ENCODE measurements around the gene SMCO4.

The SMCO4 gene

DNA sequence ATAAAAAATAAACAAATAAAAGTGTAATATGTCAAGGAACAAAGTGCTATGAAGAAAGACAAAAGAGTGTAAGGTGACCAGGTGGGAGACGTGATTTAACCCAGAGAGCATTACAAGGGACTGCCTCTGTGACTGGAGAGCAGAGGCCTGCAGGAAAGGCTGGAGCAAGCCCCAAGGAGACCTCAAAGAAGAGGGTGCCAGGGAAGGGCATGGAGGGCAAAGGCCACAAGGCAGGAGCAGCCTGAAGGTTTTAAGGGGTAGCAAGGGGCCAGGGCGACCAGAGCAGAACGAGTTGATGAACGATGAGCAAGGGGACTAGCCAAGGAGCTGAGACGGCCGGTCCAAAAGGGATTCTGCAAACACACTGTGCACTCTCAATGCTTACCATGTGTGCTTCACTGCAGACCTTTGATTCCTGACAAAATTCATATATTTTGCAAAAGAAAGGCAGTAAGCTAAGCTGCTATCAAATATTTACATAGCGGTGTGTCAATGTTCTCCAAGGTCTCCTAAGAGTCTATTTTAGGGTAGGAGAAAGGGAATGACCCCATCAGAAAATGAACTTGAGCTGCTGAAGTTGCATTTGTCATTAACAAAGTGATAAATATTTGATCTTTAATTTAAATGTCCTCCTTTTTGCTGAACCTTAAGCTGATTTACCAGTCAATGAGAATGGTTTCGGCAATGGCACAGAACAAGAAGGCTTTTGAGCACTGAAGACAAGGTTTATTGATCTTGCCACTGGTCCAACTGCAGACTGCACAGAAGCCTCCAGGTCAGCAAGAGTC lies 50.5 kb downstream of the SMCO4 start:
- CTCF ChIA-PET = no interaction called here
- POLR2A ChIA-PET = no interaction called here
- no peak for TF ChIP-seq NFRKB (IDR thresholded peaks at IDR 0.05)
- TF ChIP-seq FOXK2 (IDR thresholded peaks at IDR 0.05) = no peak
- no peak for TF ChIP-seq HDGF (IDR thresholded peaks at IDR 0.05; ENCODE audit: borderline replicate concordance)
- TF ChIP-seq ELF4 (IDR thresholded peaks at IDR 0.05) = no peak
- no peak for TF ChIP-seq FOXA1 (IDR thresholded peaks at IDR 0.05)
- no peak for TF ChIP-seq SP1 (IDR thresholded peaks at IDR 0.05)
- no peak for TF ChIP-seq LEF1 (IDR thresholded peaks at IDR 0.05; ENCODE audit: borderline replicate concordance)
- no peak for TF ChIP-seq ZNF384 (IDR thresholded peaks at IDR 0.05)
- no peak for TF ChIP-seq FOXM1 (IDR thresholded peaks at IDR 0.05; ENCODE audit: borderline replicate concordance)
- TF ChIP-seq ARNT (IDR thresholded peaks at IDR 0.05) = no peak
- TF ChIP-seq TARDBP (IDR thresholded peaks at IDR 0.05) = no peak
- TF ChIP-seq L3MBTL2 (conservative IDR thresholded peaks at IDR 0.05) = no peak
- no peak for TF ChIP-seq SUZ12 (IDR thresholded peaks at IDR 0.05)
- TF ChIP-seq, protein P1, sequence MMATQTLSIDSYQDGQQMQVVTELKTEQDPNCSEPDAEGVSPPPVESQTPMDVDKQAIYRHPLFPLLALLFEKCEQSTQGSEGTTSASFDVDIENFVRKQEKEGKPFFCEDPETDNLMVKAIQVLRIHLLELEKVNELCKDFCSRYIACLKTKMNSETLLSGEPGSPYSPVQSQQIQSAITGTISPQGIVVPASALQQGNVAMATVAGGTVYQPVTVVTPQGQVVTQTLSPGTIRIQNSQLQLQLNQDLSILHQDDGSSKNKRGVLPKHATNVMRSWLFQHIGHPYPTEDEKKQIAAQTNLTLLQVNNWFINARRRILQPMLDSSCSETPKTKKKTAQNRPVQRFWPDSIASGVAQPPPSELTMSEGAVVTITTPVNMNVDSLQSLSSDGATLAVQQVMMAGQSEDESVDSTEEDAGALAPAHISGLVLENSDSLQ (IDR thresholded peaks at IDR 0.05) = no peak
- no peak for TF ChIP-seq BHLHE40 (IDR thresholded peaks at IDR 0.05; ENCODE audit: borderline replicate concordance)
- no peak for TF ChIP-seq CTBP1 (IDR thresholded peaks at IDR 0.05; ENCODE audit: borderline replicate concordance)
- DNase-seq (ENCODE audit: extremely low spot score) = no peak

DNA sequence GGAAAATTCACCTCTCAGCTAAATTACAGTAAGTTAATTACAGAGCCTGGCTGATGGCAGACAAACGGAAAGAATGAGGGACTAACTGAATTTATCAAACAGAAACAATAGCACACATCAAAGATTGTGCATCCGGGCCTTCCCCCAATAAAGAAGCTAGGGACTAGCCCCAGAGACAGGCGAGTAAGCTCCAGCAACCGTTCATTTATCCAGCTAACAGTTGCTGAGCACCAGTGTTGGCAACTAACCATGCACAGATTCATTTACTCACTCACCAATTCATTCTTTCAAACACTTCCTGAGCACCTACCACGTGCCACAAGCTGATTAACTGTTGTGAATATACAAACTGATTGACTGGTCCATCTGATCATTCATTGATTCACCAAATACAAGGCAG lies 51.2 kb downstream of the SMCO4 start:
- TF ChIP-seq BHLHE40 (IDR thresholded peaks at IDR 0.05; ENCODE audit: borderline replicate concordance) (no peak), FOXK2 (IDR thresholded peaks at IDR 0.05) (no peak), ARNT (IDR thresholded peaks at IDR 0.05) (no peak), ZNF384 (IDR thresholded peaks at IDR 0.05) (no peak), TARDBP (IDR thresholded peaks at IDR 0.05) (no peak), NFRKB (IDR thresholded peaks at IDR 0.05) (no peak), LEF1 (IDR thresholded peaks at IDR 0.05; ENCODE audit: borderline replicate concordance) (no peak), SP1 (IDR thresholded peaks at IDR 0.05) (no peak), FOXM1 (IDR thresholded peaks at IDR 0.05; ENCODE audit: borderline replicate concordance) (no peak), L3MBTL2 (conservative IDR thresholded peaks at IDR 0.05) (no peak), CTBP1 (IDR thresholded peaks at IDR 0.05; ENCODE audit: borderline replicate concordance) (no peak), ELF4 (IDR thresholded peaks at IDR 0.05) (no peak), HDGF (IDR thresholded peaks at IDR 0.05; ENCODE audit: borderline replicate concordance) (no peak)
- TF ChIP-seq, protein P1 (IDR thresholded peaks at IDR 0.05) = no peak
- ChIA-PET CTCF (no interaction called here), POLR2A (no interaction called here)
- no peak for DNase-seq (ENCODE audit: extremely low spot score)

DNA sequence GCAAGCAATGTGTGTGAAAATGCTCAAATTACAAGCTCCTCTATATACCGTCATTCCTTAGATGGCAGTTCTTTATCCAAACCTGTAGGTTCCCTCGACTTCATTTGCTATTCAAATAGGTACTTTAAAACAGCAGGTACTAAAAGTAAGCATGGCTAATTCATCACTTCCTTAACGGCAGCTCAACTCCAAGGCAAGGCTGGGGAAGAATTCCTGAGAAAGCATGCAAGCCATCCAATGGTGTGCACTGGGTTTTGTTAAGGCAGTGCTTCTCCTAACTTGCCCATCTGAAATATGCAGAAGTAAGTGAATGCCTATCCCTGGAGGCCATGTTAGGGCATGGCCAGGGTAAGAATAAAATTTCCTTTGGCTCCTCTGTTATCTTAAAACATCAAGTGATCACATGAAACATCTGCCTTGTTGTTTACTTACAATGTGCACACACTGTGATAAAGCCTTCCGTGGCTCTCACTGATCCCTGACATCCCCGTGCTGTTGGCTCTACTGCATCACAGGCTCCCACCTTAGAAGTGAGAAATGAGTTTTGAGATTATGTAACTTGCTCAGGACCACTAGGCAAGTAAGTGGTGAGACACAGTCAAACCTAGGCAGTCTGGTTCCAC lies 52.1 kb downstream of the SMCO4 start:
- ChIA-PET POLR2A (no interaction called here), CTCF (no interaction called here)
- DNase-seq (ENCODE audit: extremely low spot score) = no peak
- TF ChIP-seq LEF1 (IDR thresholded peaks at IDR 0.05; ENCODE audit: borderline replicate concordance) (no peak), ELF4 (IDR thresholded peaks at IDR 0.05) (no peak), L3MBTL2 (conservative IDR thresholded peaks at IDR 0.05) (no peak), SUZ12 (IDR thresholded peaks at IDR 0.05) (no peak), NFRKB (IDR thresholded peaks at IDR 0.05) (no peak), BHLHE40 (IDR thresholded peaks at IDR 0.05; ENCODE audit: borderline replicate concordance) (no peak), ARNT (IDR thresholded peaks at IDR 0.05) (no peak), SP1 (IDR thresholded peaks at IDR 0.05) (no peak), FOXK2 (IDR thresholded peaks at IDR 0.05) (no peak), FOXA1 (IDR thresholded peaks at IDR 0.05) (no peak), FOXM1 (IDR thresholded peaks at IDR 0.05; ENCODE audit: borderline replicate concordance) (no peak), ZNF384 (IDR thresholded peaks at IDR 0.05) (no peak), TARDBP (IDR thresholded peaks at IDR 0.05) (no peak), HDGF (IDR thresholded peaks at IDR 0.05; ENCODE audit: borderline replicate concordance) (no peak), CTBP1 (IDR thresholded peaks at IDR 0.05; ENCODE audit: borderline replicate concordance) (no peak)
- TF ChIP-seq, protein P1 (IDR thresholded peaks at IDR 0.05) = no peak

DNA sequence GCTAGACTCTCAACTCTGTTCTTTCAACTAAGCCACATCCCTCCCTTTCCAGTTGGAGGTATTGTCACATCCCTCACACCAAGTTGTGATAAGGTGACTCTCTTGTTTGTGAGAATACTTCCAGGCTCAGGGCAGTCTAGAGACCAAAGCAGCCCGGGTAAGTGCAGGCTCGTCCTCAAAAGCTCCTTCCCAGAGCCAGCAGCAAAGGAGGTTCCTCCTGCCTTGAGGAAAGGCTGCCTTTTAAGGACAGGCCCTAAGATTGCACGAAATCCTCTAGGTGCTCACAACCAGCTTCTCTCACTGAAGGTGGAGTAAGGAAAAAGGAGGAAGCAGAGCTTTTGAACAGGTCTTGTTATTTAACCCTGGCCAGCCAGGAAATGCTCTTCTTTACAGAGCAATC lies 53.4 kb downstream of the SMCO4 start:
- CTCF ChIA-PET = interaction anchor here (0.6 kb wide), 1 partner anchor 248 kb away, joined by 6 read pairs; no protein-coding TSS in a partner anchor

More for the DNA sequence above, 53.4 kb downstream of the SMCO4 start:
- TF ChIP-seq TARDBP (IDR thresholded peaks at IDR 0.05) (no peak), SP1 (IDR thresholded peaks at IDR 0.05) (no peak), ARNT (IDR thresholded peaks at IDR 0.05) (no peak), ELF4 (IDR thresholded peaks at IDR 0.05) (no peak), HDGF (IDR thresholded peaks at IDR 0.05; ENCODE audit: borderline replicate concordance) (no peak), L3MBTL2 (conservative IDR thresholded peaks at IDR 0.05) (no peak), ZNF384 (IDR thresholded peaks at IDR 0.05) (no peak), FOXM1 (IDR thresholded peaks at IDR 0.05; ENCODE audit: borderline replicate concordance) (no peak), BHLHE40 (IDR thresholded peaks at IDR 0.05; ENCODE audit: borderline replicate concordance) (no peak), LEF1 (IDR thresholded peaks at IDR 0.05; ENCODE audit: borderline replicate concordance) (no peak), NFRKB (IDR thresholded peaks at IDR 0.05) (no peak)
- TF ChIP-seq, protein P1 (IDR thresholded peaks at IDR 0.05) = no peak
- POLR2A ChIA-PET = no interaction called here
- DNase-seq (ENCODE audit: extremely low spot score) = no peak

Data from HEK293T (cell line).